H1 (cell line): ENCODE measurements around the gene ADGRF5. TPM values are rescaled to one million over a fixed set of nuclear protein-coding genes. Genes with fewer than 3 reads are reported as not detected.

Source experiments
- CTCF ChIA-PET: fragments of 300-600 bp; sonication (Branson Sonifier 250); formaldehyde crosslinking; loops from one replicate; lab custom pipeline; 2021; ENCODE audit not compliant: partially characterized antibody; lab: Charles Lee
- POLR2A ChIA-PET: fragments of 300-600 bp; sonication (Branson Sonifier 250); formaldehyde crosslinking; loops from one replicate; lab custom pipeline; 2021; ENCODE audit warnings: inconsistent platforms; ENCODE audit not compliant: partially characterized antibody; lab: Charles Lee
- DNase-seq, 2 experiments: peaks; one replicate each; pipeline versions ENCODE4 v3.0.0 to v3.0.0-alpha.2; 2010 to 2022; ENCODE audit warnings: low spot score in 2 of 2, low read depth in 1 of 2, mixed read lengths in 1 of 2
- FAIRE-seq: peaks from 2 replicates; lab custom pipeline; 2011; peaks lifted over from hg19 to GRCh38; lab: Jason Lieb, UNC
- H2AFZ ChIP-seq: 2 replicates; pipeline ENCODE4 v1.8.1; 2012; ENCODE audit warnings: low read length, inconsistent platforms
- H2AK5ac ChIP-seq: 2 replicates; pipeline ENCODE4 v1.6.1; 2013; ENCODE audit warnings: low read depth, low read length
- H2BK120ac ChIP-seq: replicated peaks from 2 replicates; pipeline ENCODE3; 2013; ENCODE audit warnings: low read depth, low read length, inconsistent platforms
- H2BK12ac ChIP-seq: 2 replicates; pipeline ENCODE4 v1.6.1; 2013; ENCODE audit warnings: low read depth, low read length
- H2BK15ac ChIP-seq: 2 replicates; pipeline ENCODE4 v1.6.1; 2013; ENCODE audit warnings: low read length
- H2BK20ac ChIP-seq: 2 replicates; pipeline ENCODE4 v1.6.1; 2013; ENCODE audit warnings: low read length
- H2BK5ac ChIP-seq: 2 replicates; pipeline ENCODE4 v1.6.1; 2013; ENCODE audit warnings: low read depth, low read length
- H3K14ac ChIP-seq: 2 replicates; pipeline ENCODE4 v1.6.1; 2013; ENCODE audit warnings: inconsistent platforms; ENCODE audit not compliant: insufficient read length
- H3K18ac ChIP-seq: 2 replicates; pipeline ENCODE4 v1.6.1; 2013; ENCODE audit warnings: low read length; ENCODE audit errors: extremely low read depth
- H3K23ac ChIP-seq: 2 replicates; pipeline ENCODE4 v1.6.1; 2013; ENCODE audit warnings: inconsistent platforms; ENCODE audit not compliant: insufficient read length
- H3K23me2 ChIP-seq: 2 replicates; pipeline ENCODE4 v1.6.1; 2013; ENCODE audit warnings: low read depth, low read length
- H3K27ac ChIP-seq: 2 replicates; pipeline ENCODE4 v1.6.1; 2011; ENCODE audit warnings: low read depth, low read length, inconsistent platforms
- H3K27me3 ChIP-seq, 4 experiments: replicated peaks in 1 of 4; 1 replicate in 1 of 4; 2 replicates in 3 of 4; pipeline versions ENCODE4 v1.6.1 to v1.8.1; 2011 to 2013; ENCODE audit warnings: low read length in 3 of 4, mild to moderate bottlenecking in 3 of 4, inconsistent platforms in 2 of 4, mixed read lengths in 2 of 4, moderate library complexity in 1 of 4; ENCODE audit not compliant: control insufficient read depth in 3 of 4, insufficient read depth in 3 of 4; ENCODE audit errors: extremely low read depth in 1 of 4
- H3K36me3 ChIP-seq, 4 experiments: 2 replicates each; pipeline versions ENCODE4 v1.6.1 to v1.8.1; 2011 to 2013; ENCODE audit warnings: mild to moderate bottlenecking in 4 of 4, low read length in 3 of 4, moderate library complexity in 2 of 4, control low read depth in 1 of 4, inconsistent platforms in 1 of 4; ENCODE audit not compliant: insufficient read depth in 4 of 4, control insufficient read depth in 2 of 4
- H3K4ac ChIP-seq: replicated peaks from 2 replicates; pipeline ENCODE3; 2013; ENCODE audit warnings: low read length, low read depth, mixed read lengths, inconsistent platforms; ENCODE audit not compliant: insufficient read length
- H3K4me1 ChIP-seq, 4 experiments: replicated peaks in 1 of 4; 1 replicate in 1 of 4; 2 replicates in 3 of 4; pipeline versions ENCODE4 v1.6.1 to v1.8.1; 2011 to 2013; ENCODE audit warnings: low read length in 3 of 4, inconsistent platforms in 2 of 4, mixed read lengths in 1 of 4; ENCODE audit not compliant: insufficient read depth in 4 of 4, control insufficient read depth in 3 of 4
- H3K4me2 ChIP-seq, 2 experiments: 2 replicates each; pipeline versions ENCODE4 v1.6.1 to v1.8.1; 2011 to 2013; ENCODE audit warnings: low read depth in 2 of 2, low read length in 2 of 2, control low read depth in 1 of 2, inconsistent platforms in 1 of 2, mild to moderate bottlenecking in 1 of 2; ENCODE audit not compliant: insufficient read depth in 1 of 2
- H3K4me3 ChIP-seq, 4 experiments: fragments of 200-600, 300-600 bp in 1 of 4; sonication (generic), shearing (Covaris generic), sonication (Bioruptor Twin) in 1 of 4; 2 replicates each; pipeline versions ENCODE4 v1.5.1 to v1.8.1; 2011 to 2016; ENCODE audit warnings: low read length in 4 of 4, low read depth in 3 of 4, control low read depth in 2 of 4, inconsistent platforms in 2 of 4, mild to moderate bottlenecking in 2 of 4, mixed read lengths in 1 of 4, moderate library complexity in 1 of 4; ENCODE audit not compliant: insufficient read depth in 2 of 4; ENCODE audit errors: extremely low read depth in 1 of 4
- H3K56ac ChIP-seq: replicated peaks from 2 replicates; pipeline ENCODE3; 2013; ENCODE audit warnings: low read depth, mild to moderate bottlenecking, mixed read lengths, low read length, inconsistent platforms; ENCODE audit not compliant: insufficient read length
- H3K79me1 ChIP-seq: 2 replicates; pipeline ENCODE4 v1.6.1; 2013; ENCODE audit warnings: low read depth, low read length, control low read depth
- H3K79me2 ChIP-seq, 2 experiments: 2 replicates each; pipeline versions ENCODE4 v1.6.1 to v1.8.1; 2012 to 2013; ENCODE audit warnings: low read length in 2 of 2, mild to moderate bottlenecking in 2 of 2, inconsistent platforms in 1 of 2; ENCODE audit not compliant: insufficient read depth in 2 of 2, control insufficient read depth in 1 of 2
- H3K9ac ChIP-seq, 4 experiments: replicated peaks in 1 of 4; 1 replicate in 1 of 4; 2 replicates in 3 of 4; pipeline versions ENCODE4 v1.6.1 to v1.8.1; 2011 to 2013; ENCODE audit warnings: low read depth in 3 of 4, low read length in 3 of 4, control low read depth in 2 of 4, mild to moderate bottlenecking in 2 of 4, moderate library complexity in 2 of 4, inconsistent platforms in 1 of 4; ENCODE audit errors: extremely low read depth in 1 of 4
- H3K9me3 ChIP-seq, 2 experiments: 2 replicates each; pipeline versions ENCODE4 v1.6.1 to v1.8.1; 2012 to 2013; ENCODE audit warnings: mild to moderate bottlenecking in 2 of 2, moderate library complexity in 2 of 2, control low read depth in 1 of 2, inconsistent platforms in 1 of 2, low read depth in 1 of 2, low read length in 1 of 2, mixed read lengths in 1 of 2; ENCODE audit not compliant: insufficient read depth in 2 of 2
- H4K20me1 ChIP-seq, 2 experiments: replicated peaks in 1 of 2; 2 replicates each; pipeline versions ENCODE3 to v1.8.1; 2011 to 2013; ENCODE audit warnings: inconsistent platforms in 2 of 2, low read length in 2 of 2, mild to moderate bottlenecking in 1 of 2; ENCODE audit not compliant: insufficient read depth in 2 of 2, control insufficient read depth in 1 of 2
- H4K5ac ChIP-seq: 2 replicates; pipeline ENCODE4 v1.6.1; 2013; ENCODE audit warnings: low read length, low read depth, mixed read lengths, inconsistent platforms; ENCODE audit not compliant: insufficient read length
- H4K8ac ChIP-seq: 2 replicates; pipeline ENCODE4 v1.8.0; 2013; ENCODE audit warnings: mild to moderate bottlenecking, moderate library complexity, low read length, inconsistent platforms; ENCODE audit not compliant: insufficient read depth; ENCODE audit errors: extremely low read depth
- H4K91ac ChIP-seq: replicated peaks from 2 replicates; pipeline ENCODE3; 2013; ENCODE audit warnings: low read length, mixed read lengths, inconsistent platforms; ENCODE audit not compliant: insufficient read length
- BACH1 ChIP-seq: IDR thresholded peaks from 2 replicates; pipeline ENCODE4 v1.6.1; 2012; ENCODE audit warnings: low read length, improper control_type of control experiment
- CHD2 ChIP-seq: IDR thresholded peaks from 2 replicates; pipeline ENCODE4 v1.6.1; 2012; ENCODE audit warnings: low read length, improper control_type of control experiment
- CREB1 ChIP-seq: IDR thresholded peaks from 2 replicates; pipeline ENCODE4 v1.6.1; 2012; ENCODE audit warnings: inconsistent platforms
- EP300 ChIP-seq, 2 experiments: IDR thresholded peaks; 1 replicate in 1 of 2; 2 replicates in 1 of 2; pipeline ENCODE4 v1.6.1; 2011 to 2012; ENCODE audit warnings: low read depth in 2 of 2, low read length in 2 of 2, mild to moderate bottlenecking in 2 of 2, borderline replicate concordance in 1 of 2, inconsistent platforms in 1 of 2, moderate library complexity in 1 of 2
- JUN ChIP-seq: IDR thresholded peaks from 2 replicates; pipeline ENCODE4 v1.6.1; 2011; ENCODE audit warnings: low read depth, mild to moderate bottlenecking, improper control_type of control experiment, low read length
- KDM1A ChIP-seq: fragments of 200-600, 300-600 bp; sonication (generic); IDR thresholded peaks from 2 replicates; pipeline ENCODE4 v1.7.1; 2016; ENCODE audit warnings: mild to moderate bottlenecking, low read length, borderline replicate concordance
- WGBS, 2 experiments: shearing (Covaris generic) in 1 of 2; methylation state at CpG; one replicate each; pipeline versions ENCODE4 v1.1.6 to v1.1.7; 2013 to 2015; ENCODE audit warnings: low lambda C conversion rate in 2 of 2, mixed read lengths in 2 of 2, inconsistent platforms in 1 of 2, low coverage in 1 of 2, missing lambda C conversion rate in 1 of 2; ENCODE audit not compliant: insufficient replicate concordance in 2 of 2, insufficient coverage in 1 of 2, insufficient read length in 1 of 2; ENCODE audit errors: extremely low coverage in 1 of 2, missing lambda C conversion rate in 1 of 2; 5-methylcytosine and 5-hydroxymethylcytosine counted together
- polyA plus RNA-seq, 7 experiments: library from polyadenylated mRNA; depleted of rRNA in 3 of 7; stranded (reverse) in 5 of 7; unstranded in 2 of 7; fragments of >200 nt in 5 of 7; fragments of 200-250 nt in 2 of 7; gene quantifications; 1 replicate in 5 of 7; 2 replicates in 1 of 7; 4 replicates in 1 of 7; pipeline versions ENCODE4 v1.2.1 to v1.2.3, GENCODE V29; 2011 to 2013; ENCODE audit warnings: missing spikeins in 2 of 7, mixed read lengths in 2 of 7
- total RNA-seq: library from RNA; stranded (reverse); fragmentation: NEBNext Ultra II Directional; extraction: Animal tissue kit (Norgen Biotek cat#: 25700); gene quantifications from 2 replicates; pipeline ENCODE4 v1.2.1, GENCODE V29; 2021
- TF ChIP-seq, protein P1 (sequence below): IDR thresholded peaks from 2 replicates; pipeline ENCODE4 v1.6.1; 2011; ENCODE audit warnings: low read length, improper control_type of control experiment
- TF ChIP-seq, protein P2 (sequence below): IDR thresholded peaks from 2 replicates; pipeline ENCODE4 v1.6.1; 2012; ENCODE audit warnings: low read length, inconsistent platforms

The ADGRF5 gene
- total and polyA plus RNA-seq, 2 of the 8 experiments (the other 6 are each of a cell fraction or from before 2014, with no cell fraction given), result 0.06 TPM; not detected in 1

GRCh38 chr6:46821458-46821881 lies 100.3 kb downstream of the ADGRF5 start:
- no peak overlapping the region for H4K5ac ChIP-seq
- H2BK5ac ChIP-seq, result no peak overlapping the region
- no peak for DNase-seq
- ChIA-PET POLR2A (no interaction called here), CTCF (interaction anchor here (1.4 kb wide), 1 partner anchor 28 kb away, joined by 3 read pairs; no protein-coding TSS in a partner anchor)
- no peak overlapping the region for H3K56ac ChIP-seq
- FAIRE-seq, result no peak
- H3K79me1 ChIP-seq, result no peaks in the 10 kb centered on the region
- no peak overlapping the region for H2AK5ac ChIP-seq
- no peaks in the 10 kb centered on the region for H3K27me3 ChIP-seq
- no peak overlapping the region for H3K18ac ChIP-seq
- no peaks in the 10 kb centered on the region for H4K20me1 ChIP-seq
- no peaks in the 10 kb centered on the region; the same call in 1 of the 2 replicates for H3K23me2 ChIP-seq
- H3K9me3 ChIP-seq, result no peaks in the 10 kb centered on the region
- H3K27ac ChIP-seq, result no peak overlapping the region
- no peak overlapping the region for H3K23ac ChIP-seq
- H2AFZ ChIP-seq, result no peak overlapping the region
- H2BK120ac ChIP-seq, result no peak overlapping the region
- no peak overlapping the region for H3K4me3 ChIP-seq
- no peaks in the 10 kb centered on the region for H3K36me3 ChIP-seq
- H2BK15ac ChIP-seq, result no peak overlapping the region
- H2BK20ac ChIP-seq, result no peak overlapping the region
- no peak overlapping the region for H3K4ac ChIP-seq
- no peaks in the 10 kb centered on the region for H3K79me2 ChIP-seq
- H3K14ac ChIP-seq, result no peak overlapping the region
- TF ChIP-seq, protein P1, sequence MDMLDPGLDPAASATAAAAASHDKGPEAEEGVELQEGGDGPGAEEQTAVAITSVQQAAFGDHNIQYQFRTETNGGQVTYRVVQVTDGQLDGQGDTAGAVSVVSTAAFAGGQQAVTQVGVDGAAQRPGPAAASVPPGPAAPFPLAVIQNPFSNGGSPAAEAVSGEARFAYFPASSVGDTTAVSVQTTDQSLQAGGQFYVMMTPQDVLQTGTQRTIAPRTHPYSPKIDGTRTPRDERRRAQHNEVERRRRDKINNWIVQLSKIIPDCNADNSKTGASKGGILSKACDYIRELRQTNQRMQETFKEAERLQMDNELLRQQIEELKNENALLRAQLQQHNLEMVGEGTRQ, result no peak
- TF ChIP-seq KDM1A (no peak), JUN (no peak), CREB1 (no peak), BACH1 (no peak), EP300 (IDR thresholded peaks at IDR 0.05; ENCODE audit: borderline replicate concordance in 1 of 2, low read depth in 2 of 2, low read length in 2 of 2) (no peak), CHD2 (no peak)
- TF ChIP-seq, protein P2, sequence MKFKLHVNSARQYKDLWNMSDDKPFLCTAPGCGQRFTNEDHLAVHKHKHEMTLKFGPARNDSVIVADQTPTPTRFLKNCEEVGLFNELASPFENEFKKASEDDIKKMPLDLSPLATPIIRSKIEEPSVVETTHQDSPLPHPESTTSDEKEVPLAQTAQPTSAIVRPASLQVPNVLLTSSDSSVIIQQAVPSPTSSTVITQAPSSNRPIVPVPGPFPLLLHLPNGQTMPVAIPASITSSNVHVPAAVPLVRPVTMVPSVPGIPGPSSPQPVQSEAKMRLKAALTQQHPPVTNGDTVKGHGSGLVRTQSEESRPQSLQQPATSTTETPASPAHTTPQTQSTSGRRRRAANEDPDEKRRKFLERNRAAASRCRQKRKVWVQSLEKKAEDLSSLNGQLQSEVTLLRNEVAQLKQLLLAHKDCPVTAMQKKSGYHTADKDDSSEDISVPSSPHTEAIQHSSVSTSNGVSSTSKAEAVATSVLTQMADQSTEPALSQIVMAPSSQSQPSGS, result no peak
- H4K91ac ChIP-seq, result no peak overlapping the region
- no peaks in the 10 kb centered on the region for H3K4me1 ChIP-seq
- H2BK12ac ChIP-seq, result no peak overlapping the region
- no peak overlapping the region for H3K4me2 ChIP-seq
- no peak overlapping the region for H4K8ac ChIP-seq
- WGBS, 2 experiments, result 91% methylated on average over 4 of the region's 4 CpGs; no CpG with 5 or more reads in 1 of the 2 experiments
- no peak overlapping the region for H3K9ac ChIP-seq
